Gastrocnemius medialis (tissue), 4 donors: ENCODE results near the gene RP9. TPM values are rescaled to one million over a fixed set of nuclear protein-coding genes. Genes with fewer than 3 reads are reported as not detected.

ENCODE experiments used
- ATAC-seq, 2 donors: fragments of 150-250 bp; one replicate each; pipeline ENCODE4 v1.9.1; 2016
- DNase-seq, 2 donors: peaks; one replicate each; pipeline ENCODE4 v3.0.0-alpha.2; 2019
- H3K27ac ChIP-seq, 4 donors: fragments of 200-600 bp; sonication (generic); 1 replicate in 1 of 4; 2 replicates in 3 of 4; pipeline ENCODE4 v1.5.1; 2016 to 2018; ENCODE audit warnings: mild to moderate bottlenecking in 2 of 4, moderate library complexity in 1 of 4
- H3K27me3 ChIP-seq, 3 donors: fragments of 200-600 bp; sonication (generic) in 2 of 3; 1 replicate in 1 of 3; 2 replicates in 2 of 3; pipeline versions ENCODE4 v1.5.1 to v1.6.0; 2016 to 2019; ENCODE audit warnings: mild to moderate bottlenecking in 1 of 3, moderate library complexity in 1 of 3
- H3K36me3 ChIP-seq, 2 donors: fragments of 200-600 bp; sonication (generic) in 1 of 2; one replicate each; pipeline ENCODE4 v1.5.1; 2017 to 2018
- H3K4me1 ChIP-seq, 2 donors: fragments of 200-600 bp; sonication (generic) in 1 of 2; one replicate each; pipeline ENCODE4 v1.5.1; 2016 to 2017; ENCODE audit warnings: mild to moderate bottlenecking in 2 of 2
- H3K4me3 ChIP-seq, 4 donors: fragments of 200-600 bp; sonication (generic) in 3 of 4; 1 replicate in 1 of 4; 2 replicates in 3 of 4; pipeline ENCODE4 v1.5.1; 2016 to 2019; ENCODE audit warnings: mild to moderate bottlenecking in 2 of 4
- H3K9me3 ChIP-seq, 3 donors: fragments of 200-600 bp; sonication (generic) in 2 of 3; 1 replicate in 1 of 3; 2 replicates in 2 of 3; pipeline ENCODE4 v1.5.1; 2016 to 2019
- POLR2A ChIP-seq, 2 donors: fragments of 450-650 bp; IDR thresholded peaks; one replicate each; pipeline ENCODE4 v1.6.1; 2017; ENCODE audit warnings: antibody characterized with exemption in 2 of 2, mild to moderate bottlenecking in 2 of 2, moderate library complexity in 2 of 2
- in situ Hi-C, 4 donors: fragments of 200-750 bp; cut with MboI; loops; one replicate each; pipeline versions ENCODE4 v1.15.0 to v1.8.0; 2017; ENCODE audit warnings: low sequenced_read_pairs in 4 of 4
- intact Hi-C: fragments of 100-400 bp; cut with DNase I; formaldehyde crosslinking; loops from one replicate; pipeline ENCODE4 v1.15.1; 2023; ENCODE audit warnings: low total_unique reads
- total RNA-seq, 4 donors: library from RNA; depleted of rRNA; stranded (reverse); fragments of >200 nt; gene quantifications; one replicate each; pipeline versions ENCODE4 v1.1.0 to v1.2.3, GENCODE V29; 2016
- TF ChIP-seq, protein P1 (sequence below), 5 experiments: fragments of 450-650 bp in 3 of 5; fragments of 200-600 bp in 2 of 5; sonication (generic) in 2 of 5; IDR thresholded peaks in 4 of 5; conservative IDR thresholded peaks in 1 of 5; 1 replicate in 4 of 5; 2 replicates in 1 of 5; pipeline ENCODE4 v1.5.1; 2016 to 2019; ENCODE audit warnings: antibody characterized with exemption in 5 of 5, mild to moderate bottlenecking in 3 of 5, moderate library complexity in 3 of 5

The RP9 gene
- total RNA-seq, 4 donors from 2014 or later = 13.0 to 23.9 (median 20.1) TPM

GRCh38 chr7:33114976-33115375 is 5.8 kb upstream of the RP9 start:
- in situ Hi-C loops = no loop called here

GRCh38 chr7:33111614-33112013 is 2.4 kb upstream of the RP9 start:
- no peaks in the 10 kb centered on the region for H3K9me3 ChIP-seq
- in situ Hi-C loops = no loop called here
- TF ChIP-seq, protein P1, sequence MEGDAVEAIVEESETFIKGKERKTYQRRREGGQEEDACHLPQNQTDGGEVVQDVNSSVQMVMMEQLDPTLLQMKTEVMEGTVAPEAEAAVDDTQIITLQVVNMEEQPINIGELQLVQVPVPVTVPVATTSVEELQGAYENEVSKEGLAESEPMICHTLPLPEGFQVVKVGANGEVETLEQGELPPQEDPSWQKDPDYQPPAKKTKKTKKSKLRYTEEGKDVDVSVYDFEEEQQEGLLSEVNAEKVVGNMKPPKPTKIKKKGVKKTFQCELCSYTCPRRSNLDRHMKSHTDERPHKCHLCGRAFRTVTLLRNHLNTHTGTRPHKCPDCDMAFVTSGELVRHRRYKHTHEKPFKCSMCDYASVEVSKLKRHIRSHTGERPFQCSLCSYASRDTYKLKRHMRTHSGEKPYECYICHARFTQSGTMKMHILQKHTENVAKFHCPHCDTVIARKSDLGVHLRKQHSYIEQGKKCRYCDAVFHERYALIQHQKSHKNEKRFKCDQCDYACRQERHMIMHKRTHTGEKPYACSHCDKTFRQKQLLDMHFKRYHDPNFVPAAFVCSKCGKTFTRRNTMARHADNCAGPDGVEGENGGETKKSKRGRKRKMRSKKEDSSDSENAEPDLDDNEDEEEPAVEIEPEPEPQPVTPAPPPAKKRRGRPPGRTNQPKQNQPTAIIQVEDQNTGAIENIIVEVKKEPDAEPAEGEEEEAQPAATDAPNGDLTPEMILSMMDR (IDR thresholded peaks at IDR 0.05 in 4 of 5, conservative IDR thresholded peaks at IDR 0.05 in 1 of 5) = no peak
- no peak for TF ChIP-seq POLR2A (IDR thresholded peaks at IDR 0.05)
- ATAC-seq = no peak
- peaks cover 18 to 25% of the 10 kb centered on the region in 2 donors for H3K4me1 ChIP-seq
- no peak for DNase-seq
- intact Hi-C loops = no loop called here
- no peaks in the 10 kb centered on the region for H3K36me3 ChIP-seq
- no peaks in the 10 kb centered on the region for H3K27me3 ChIP-seq
- no peak overlapping the region for H3K27ac ChIP-seq
- no peak overlapping the region for H3K4me3 ChIP-seq

More at GRCh38 chr7:33114976-33115375, 5.8 kb upstream of the RP9 start:
- intact Hi-C loops = no loop called here
- Histone ChIP-seq H3K4me3 (no peak overlapping the region), H3K27ac (no peak overlapping the region), H3K4me1 (peaks cover 0 to under 1% of the 10 kb centered on the region in 2 donors), H3K27me3 (no peaks in the 10 kb centered on the region), H3K36me3 (no peaks in the 10 kb centered on the region), H3K9me3 (no peaks in the 10 kb centered on the region)
- ATAC-seq (no peak), DNase-seq (no peak)
- TF ChIP-seq POLR2A (IDR thresholded peaks at IDR 0.05) = no peak
- TF ChIP-seq, protein P1 (IDR thresholded peaks at IDR 0.05 in 4 of 5, conservative IDR thresholded peaks at IDR 0.05 in 1 of 5) = no peak

DNA sequence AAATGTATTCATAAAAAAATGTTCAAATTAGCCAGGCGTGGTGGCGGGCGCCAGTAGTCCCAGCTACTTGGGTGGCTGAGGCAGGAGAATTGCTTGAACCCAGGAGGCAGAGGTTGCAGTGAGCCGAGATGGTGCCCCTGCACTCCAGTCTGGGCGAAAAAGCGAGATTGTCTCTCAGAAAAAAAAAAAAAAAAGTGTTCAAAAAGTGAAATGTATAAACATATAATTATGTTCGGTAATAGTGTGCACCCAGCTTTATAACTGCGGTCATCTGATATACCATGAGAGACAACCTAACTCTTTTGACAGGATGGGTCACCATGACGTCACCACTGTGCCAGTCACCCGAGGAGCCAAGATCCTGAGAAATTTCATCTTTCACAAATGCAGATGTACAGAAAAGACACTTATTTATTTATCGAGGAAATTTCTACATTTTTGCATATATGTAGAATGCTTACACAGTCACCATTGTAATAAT is 594 bp upstream of the RP9 start:
- in situ Hi-C loops = no loop called here
- DNase-seq (no peak), ATAC-seq (no peak)
- no peak for TF ChIP-seq POLR2A (IDR thresholded peaks at IDR 0.05)
- TF ChIP-seq, protein P1 (IDR thresholded peaks at IDR 0.05 in 4 of 5, conservative IDR thresholded peaks at IDR 0.05 in 1 of 5) = no peak
- intact Hi-C loops = loop anchor here (1.0 to 10.0 kb wide), 3 partner anchors 46 to 345 kb away; no protein-coding TSS in a partner anchor
- H3K4me3 ChIP-seq = peak overlapping the region; percentile 64 to 92 (median 80)
- H3K9me3 ChIP-seq = no peaks in the 10 kb centered on the region
- H3K27ac ChIP-seq = peak overlapping the region in 2 of 4 donors; percentile 64 to 86
- H3K4me1 ChIP-seq = peaks cover 25 to 31% of the 10 kb centered on the region in 2 donors
- no peaks in the 10 kb centered on the region for H3K36me3 ChIP-seq
- H3K27me3 ChIP-seq = no peaks in the 10 kb centered on the region

- intact Hi-C loops = loop anchor here (1.0 to 10.0 kb wide), 3 partner anchors 45 to 344 kb away; no protein-coding TSS in a partner anchor
- in situ Hi-C loops = no loop called here
- no peak for ATAC-seq
- peak overlapping the region; percentile 64 to 86 (median 80) for H3K27ac ChIP-seq
- peaks cover 25 to 32% of the 10 kb centered on the region in 2 donors for H3K4me1 ChIP-seq
- H3K9me3 ChIP-seq = no peaks in the 10 kb centered on the region
- peak overlapping the region; percentile 60 to 92 (median 80) for H3K4me3 ChIP-seq
- H3K36me3 ChIP-seq = peaks cover 0 to 1% of the 10 kb centered on the region in 2 donors
- no peak for DNase-seq
- H3K27me3 ChIP-seq = no peaks in the 10 kb centered on the region
- TF ChIP-seq POLR2A (IDR thresholded peaks at IDR 0.05) = no peak
- TF ChIP-seq, protein P1 (IDR thresholded peaks at IDR 0.05 in 4 of 5, conservative IDR thresholded peaks at IDR 0.05 in 1 of 5) = no peak
Observed at GRCh38 chr7:33108554-33109004, 625 bp downstream of the RP9 start.
